Natural killer cell (primary cell): ENCODE results near the gene CRYGN. TPM values are rescaled to one million over a fixed set of nuclear protein-coding genes. Genes with fewer than 3 reads are reported as not detected.

ENCODE experiments used
- ATAC-seq, 3 donors: fragments of 150-1000 bp in 2 of 3; fragments of 200-7000 bp in 1 of 3; cut with Tn5 transposase; 1 replicate in 1 of 3; 2 replicates in 2 of 3; pipeline ENCODE4 v1.10.0; 2021; ENCODE audit warnings: mild to moderate bottlenecking in 2 of 3, moderate library complexity in 2 of 3
- DNase-seq, 2 donors: peaks; one replicate each; pipeline versions ENCODE4 v3.0.0 to v3.0.0-alpha.2; 2013 to 2021; ENCODE audit warnings: mixed read lengths in 1 of 2
- H3K27ac ChIP-seq: one replicate; pipeline ENCODE4 v1.5.1; 2013; ENCODE audit warnings: mild to moderate bottlenecking, low read length
- H3K27me3 ChIP-seq: one replicate; pipeline ENCODE4 v1.6.1; 2013; ENCODE audit warnings: low read length; ENCODE audit not compliant: control insufficient read depth, insufficient read depth
- H3K36me3 ChIP-seq: one replicate; pipeline ENCODE4 v1.6.1; 2013; ENCODE audit warnings: low read length; ENCODE audit not compliant: control insufficient read depth, insufficient read depth
- H3K4me1 ChIP-seq: one replicate; pipeline ENCODE4 v1.6.1; 2013; ENCODE audit warnings: low read length; ENCODE audit not compliant: control insufficient read depth, insufficient read depth
- H3K4me3 ChIP-seq: one replicate; pipeline ENCODE4 v1.5.1; 2013; ENCODE audit warnings: low read length
- H3K9me3 ChIP-seq: one replicate; pipeline ENCODE4 v1.6.1; 2013; ENCODE audit warnings: low read length; ENCODE audit not compliant: control insufficient read depth, insufficient read depth
- H3K27ac Mint-ChIP-seq, 2 donors: one replicate each; pipeline ENCODE4 v1.8.0; 2022; ENCODE audit warnings: mild to moderate bottlenecking in 2 of 2, mixed read lengths in 2 of 2, moderate library complexity in 1 of 2
- H3K27me3 Mint-ChIP-seq, 2 donors: one replicate each; pipeline ENCODE4 v1.8.0; 2022; ENCODE audit warnings: low read depth in 2 of 2, mixed read lengths in 2 of 2
- H3K36me3 Mint-ChIP-seq: one replicate; pipeline ENCODE4 v1.8.0; 2022; ENCODE audit warnings: mixed read lengths
- H3K4me1 Mint-ChIP-seq, 2 donors: one replicate each; pipeline ENCODE4 v1.8.0; 2022; ENCODE audit warnings: mixed read lengths in 2 of 2
- H3K4me3 Mint-ChIP-seq: one replicate; pipeline ENCODE4 v1.8.0; 2022; ENCODE audit warnings: mild to moderate bottlenecking, moderate library complexity, mixed read lengths
- H3K9me3 Mint-ChIP-seq, 2 donors: one replicate each; pipeline ENCODE4 v1.8.0; 2022; ENCODE audit warnings: mixed read lengths in 2 of 2
- WGBS: methylation state at CpG from one replicate; pipeline ENCODE4 v1.1.7; 2013; ENCODE audit warnings: missing lambda C conversion rate; ENCODE audit not compliant: insufficient coverage; 5-methylcytosine and 5-hydroxymethylcytosine counted together
- intact Hi-C: fragments of 100-400 bp; cut with micrococcal nuclease; formaldehyde crosslinking; loops from one replicate; pipeline ENCODE4 v1.14.2; 2022
- total RNA-seq, 4 donors: library from RNA; stranded (reverse); fragments of 120-200 nt in 1 of 4; gene quantifications; one replicate each; pipeline versions ENCODE4 v1.2.3 to v1.2.4, GENCODE V29; 2013 to 2022
- TF ChIP-seq, protein P1 (sequence below): fragments of 200-600 bp; IDR thresholded peaks from one replicate; pipeline ENCODE4 v1.8.0; 2022; ENCODE audit warnings: antibody characterized with exemption

Gene CRYGN
- total RNA-seq, 3 donors from 2014 or later (not counting 1 experiment from before 2014, with no cell fraction given) = not detected

DNA sequence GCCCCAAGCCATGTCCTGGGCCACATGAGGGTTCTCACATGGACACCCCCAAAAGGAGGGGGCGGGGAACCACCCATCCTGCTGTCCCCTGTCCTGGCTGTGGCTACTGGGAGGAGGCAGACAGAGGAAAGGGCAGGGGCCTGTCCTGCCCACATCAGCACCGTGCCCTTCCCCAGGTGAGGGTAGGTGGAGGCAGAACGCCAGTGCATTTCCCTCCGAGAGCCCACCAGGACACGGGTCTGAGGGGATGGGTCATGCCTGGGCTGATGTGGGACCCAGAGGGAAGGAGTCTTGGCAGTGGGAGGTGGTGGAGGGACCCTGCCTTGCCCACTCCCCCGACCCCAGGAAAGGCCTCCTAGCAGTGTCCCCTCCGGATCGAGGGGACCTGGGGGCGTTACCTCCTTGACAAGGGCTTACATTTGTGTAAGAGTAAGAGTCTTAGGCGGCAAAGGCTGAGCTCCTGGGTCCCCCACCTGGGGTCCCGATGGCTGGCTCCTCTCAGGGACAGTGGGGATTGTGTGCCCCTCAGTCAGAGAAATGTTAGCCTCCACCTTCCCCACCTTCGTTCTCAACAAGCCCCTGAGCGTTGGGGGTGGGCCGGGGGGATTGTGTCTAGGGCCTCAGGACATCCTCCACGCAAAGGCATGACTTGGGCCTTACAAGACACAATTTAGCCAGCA, 6.1 kb downstream of the CRYGN start:
- ATAC-seq (no peak), DNase-seq (no peak)
- no peak overlapping the region for H3K27ac Mint-ChIP-seq
- H3K27me3 Mint-ChIP-seq = no peaks in the 10 kb centered on the region
- Histone ChIP-seq H3K4me1 (peaks cover 47% of the 10 kb centered on the region), H3K27me3 (peaks cover 1% of the 10 kb centered on the region), H3K36me3 (no peaks in the 10 kb centered on the region), H3K27ac (no peak overlapping the region), H3K4me3 (no peak overlapping the region), H3K9me3 (no peaks in the 10 kb centered on the region)
- intact Hi-C loops = no loop called here
- peaks cover 12 to 19% of the 10 kb centered on the region in 2 donors for H3K4me1 Mint-ChIP-seq
- H3K4me3 Mint-ChIP-seq = no peak overlapping the region
- no peaks in the 10 kb centered on the region for H3K9me3 Mint-ChIP-seq
- 93% methylated on average over 15 of the region's 15 CpGs for WGBS
- TF ChIP-seq, protein P1, sequence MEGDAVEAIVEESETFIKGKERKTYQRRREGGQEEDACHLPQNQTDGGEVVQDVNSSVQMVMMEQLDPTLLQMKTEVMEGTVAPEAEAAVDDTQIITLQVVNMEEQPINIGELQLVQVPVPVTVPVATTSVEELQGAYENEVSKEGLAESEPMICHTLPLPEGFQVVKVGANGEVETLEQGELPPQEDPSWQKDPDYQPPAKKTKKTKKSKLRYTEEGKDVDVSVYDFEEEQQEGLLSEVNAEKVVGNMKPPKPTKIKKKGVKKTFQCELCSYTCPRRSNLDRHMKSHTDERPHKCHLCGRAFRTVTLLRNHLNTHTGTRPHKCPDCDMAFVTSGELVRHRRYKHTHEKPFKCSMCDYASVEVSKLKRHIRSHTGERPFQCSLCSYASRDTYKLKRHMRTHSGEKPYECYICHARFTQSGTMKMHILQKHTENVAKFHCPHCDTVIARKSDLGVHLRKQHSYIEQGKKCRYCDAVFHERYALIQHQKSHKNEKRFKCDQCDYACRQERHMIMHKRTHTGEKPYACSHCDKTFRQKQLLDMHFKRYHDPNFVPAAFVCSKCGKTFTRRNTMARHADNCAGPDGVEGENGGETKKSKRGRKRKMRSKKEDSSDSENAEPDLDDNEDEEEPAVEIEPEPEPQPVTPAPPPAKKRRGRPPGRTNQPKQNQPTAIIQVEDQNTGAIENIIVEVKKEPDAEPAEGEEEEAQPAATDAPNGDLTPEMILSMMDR = no peak
- no peaks in the 10 kb centered on the region for H3K36me3 Mint-ChIP-seq

DNA sequence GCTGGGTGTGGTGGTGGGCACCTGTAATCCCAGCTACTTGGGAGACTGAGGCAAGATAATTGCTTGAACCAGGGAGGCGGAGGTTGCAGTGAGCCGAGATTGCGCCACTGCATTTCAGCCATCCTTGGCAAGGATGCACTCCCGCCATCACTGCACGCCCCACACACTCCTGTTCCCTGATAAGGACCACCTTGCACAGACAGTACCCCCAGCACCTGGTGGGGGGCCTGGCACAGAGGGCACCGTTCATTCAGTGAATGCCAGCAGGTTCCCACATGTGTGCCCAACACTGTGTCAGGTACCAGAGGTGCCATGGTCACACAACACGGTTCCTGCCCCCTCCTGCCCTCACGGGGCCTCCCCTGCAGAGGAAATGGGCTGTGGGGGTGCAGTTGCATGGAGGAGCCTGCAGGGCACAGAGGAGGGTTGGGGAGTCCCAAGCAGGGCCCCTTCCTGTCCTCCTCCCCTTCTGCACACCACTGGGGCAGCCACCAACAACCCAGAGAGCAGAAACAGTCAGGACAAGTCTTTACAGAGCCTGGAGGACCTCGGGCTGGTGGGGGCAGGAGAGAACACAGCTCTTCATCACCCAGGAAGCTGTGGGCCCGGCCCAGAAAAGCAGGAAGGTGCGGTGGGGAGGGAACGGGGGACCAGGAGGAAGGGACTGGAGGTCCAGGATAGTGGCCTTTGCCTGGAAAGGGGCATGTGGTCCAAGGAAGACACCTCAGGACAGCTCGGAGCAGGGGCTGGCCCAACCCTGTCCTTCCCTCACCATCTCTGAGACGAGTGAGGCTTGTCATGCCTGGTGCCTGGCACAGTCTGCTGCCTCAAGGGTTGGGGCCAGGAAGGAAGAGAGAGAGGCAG, 7.1 kb downstream of the CRYGN start:
- H3K4me1 Mint-ChIP-seq = peaks cover 12 to 19% of the 10 kb centered on the region in 2 donors
- no peak overlapping the region for H3K4me3 ChIP-seq
- ATAC-seq = peak; percentile 36 to 68 (median 58)
- peak in 1 of 2 donors; percentile 79 for DNase-seq
- H3K27me3 Mint-ChIP-seq = peaks cover 0 to 4% of the 10 kb centered on the region in 2 donors
- WGBS = 54% methylated on average over 14 of the region's 14 CpGs
- no peak overlapping the region for H3K27ac Mint-ChIP-seq
- peaks cover 4% of the 10 kb centered on the region for H3K27me3 ChIP-seq
- peak overlapping the region; percentile 15 for H3K27ac ChIP-seq
- peaks cover 56% of the 10 kb centered on the region for H3K4me1 ChIP-seq
- no peaks in the 10 kb centered on the region for H3K9me3 Mint-ChIP-seq
- H3K9me3 ChIP-seq = no peaks in the 10 kb centered on the region
- intact Hi-C loops = no loop called here
- no peaks in the 10 kb centered on the region for H3K36me3 ChIP-seq
- TF ChIP-seq, protein P1 = no peak
- no peaks in the 10 kb centered on the region for H3K36me3 Mint-ChIP-seq
- no peak overlapping the region for H3K4me3 Mint-ChIP-seq

DNA sequence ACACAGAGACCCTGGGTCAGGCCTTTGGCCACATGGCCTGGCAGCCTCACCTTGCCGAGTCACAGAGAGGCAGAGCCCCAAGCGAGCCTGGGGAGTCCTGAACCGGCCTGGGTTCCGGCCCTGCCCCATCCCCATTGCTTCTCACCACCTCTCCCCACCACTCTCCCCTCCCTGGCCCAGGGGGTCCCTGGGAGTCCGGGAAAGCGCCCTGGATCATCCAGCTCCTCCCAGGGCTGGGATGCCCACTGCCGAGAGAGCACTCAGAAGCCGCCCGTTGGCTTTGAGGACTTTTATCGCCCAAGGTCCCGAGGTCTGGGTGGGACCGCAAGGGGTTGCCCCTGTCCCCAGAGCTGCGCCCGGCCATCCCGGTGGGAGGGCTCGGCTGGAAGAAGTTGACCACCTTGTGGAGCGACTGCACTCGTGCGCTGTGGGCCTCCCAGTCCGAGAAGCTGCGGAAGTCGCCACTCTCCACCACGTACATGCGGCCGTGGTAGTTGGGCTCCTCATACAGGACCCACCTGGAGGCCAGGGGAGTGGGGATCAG, 8.1 kb downstream of the CRYGN start:
- no peak for ATAC-seq
- Histone ChIP-seq H3K27ac (no peak overlapping the region), H3K4me1 (peaks cover 63% of the 10 kb centered on the region), H3K9me3 (no peaks in the 10 kb centered on the region), H3K27me3 (peaks cover 10% of the 10 kb centered on the region), H3K4me3 (no peak overlapping the region), H3K36me3 (no peaks in the 10 kb centered on the region)
- H3K4me1 Mint-ChIP-seq = peaks cover 12 to 19% of the 10 kb centered on the region in 2 donors
- peaks cover 0 to 10% of the 10 kb centered on the region in 2 donors for H3K27me3 Mint-ChIP-seq
- H3K36me3 Mint-ChIP-seq = no peaks in the 10 kb centered on the region
- TF ChIP-seq, protein P1 = no peak
- no peak for DNase-seq
- intact Hi-C loops = no loop called here
- no peak overlapping the region for H3K27ac Mint-ChIP-seq
- WGBS = 97% methylated on average over 25 of the region's 25 CpGs
- H3K9me3 Mint-ChIP-seq = no peaks in the 10 kb centered on the region
- no peak overlapping the region for H3K4me3 Mint-ChIP-seq
